GM19372 (cell line): ENCODE results near the gene KCTD11.
"Not testable (repeated sequence)": the region's sequence is repeated elsewhere in the genome, so short reads cannot be mapped to it uniquely, and the experiment has no call there.

ENCODE experiments used
- ATAC-seq: cut with Tn5 transposase; IDR thresholded peaks from one replicate; pipeline ENCODE4 v1.9.1; 2021; ENCODE audit warnings: mild to moderate bottlenecking, low read depth, moderate library complexity; ENCODE audit not compliant: unreplicated experiment

KCTD11 gene

DNA sequence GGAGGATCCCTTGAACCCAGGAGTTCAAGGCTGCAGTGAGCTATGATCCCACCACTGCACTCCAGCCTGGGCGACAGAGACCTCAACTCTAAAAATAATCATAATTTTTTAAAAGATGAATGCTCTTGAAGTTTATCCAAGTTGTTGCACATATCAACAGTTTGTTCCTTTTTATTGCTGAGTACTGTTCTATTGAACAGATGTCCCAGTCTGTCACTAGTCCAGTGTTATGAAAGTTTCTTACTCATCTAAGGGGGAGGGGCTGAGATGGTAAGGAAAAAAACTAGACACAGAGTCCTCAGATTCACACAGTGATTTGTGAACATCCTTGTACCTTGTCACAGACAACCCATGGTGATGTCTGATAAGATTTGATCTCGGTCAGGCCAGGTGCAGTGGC lies 11.8 kb upstream of the KCTD11 start:
- no peak for ATAC-seq

GRCh38 chr17:7341842-7342241 lies 10.1 kb upstream of the KCTD11 start:
- no peak for ATAC-seq

DNA sequence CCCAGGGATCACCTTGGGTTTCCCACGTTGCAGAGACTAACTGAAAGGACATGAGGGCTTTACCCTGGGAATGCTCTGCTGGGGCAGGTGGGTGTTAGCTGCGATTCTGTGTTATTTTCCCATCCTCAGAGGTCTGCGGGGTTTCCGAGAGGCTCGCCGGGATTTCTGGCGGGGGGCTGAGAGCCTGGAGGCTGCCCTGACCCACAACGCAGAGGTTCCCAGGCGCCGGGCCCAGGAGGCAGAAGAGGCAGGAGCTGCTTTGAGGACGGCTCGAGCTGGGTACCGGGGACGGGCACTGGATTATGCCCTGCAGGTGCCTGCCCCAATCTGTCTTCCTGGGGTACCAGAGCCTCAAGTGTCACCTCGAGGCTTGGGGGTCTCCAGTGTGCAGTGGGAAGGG lies 8.7 kb upstream of the KCTD11 start:
- ATAC-seq: no peak

DNA sequence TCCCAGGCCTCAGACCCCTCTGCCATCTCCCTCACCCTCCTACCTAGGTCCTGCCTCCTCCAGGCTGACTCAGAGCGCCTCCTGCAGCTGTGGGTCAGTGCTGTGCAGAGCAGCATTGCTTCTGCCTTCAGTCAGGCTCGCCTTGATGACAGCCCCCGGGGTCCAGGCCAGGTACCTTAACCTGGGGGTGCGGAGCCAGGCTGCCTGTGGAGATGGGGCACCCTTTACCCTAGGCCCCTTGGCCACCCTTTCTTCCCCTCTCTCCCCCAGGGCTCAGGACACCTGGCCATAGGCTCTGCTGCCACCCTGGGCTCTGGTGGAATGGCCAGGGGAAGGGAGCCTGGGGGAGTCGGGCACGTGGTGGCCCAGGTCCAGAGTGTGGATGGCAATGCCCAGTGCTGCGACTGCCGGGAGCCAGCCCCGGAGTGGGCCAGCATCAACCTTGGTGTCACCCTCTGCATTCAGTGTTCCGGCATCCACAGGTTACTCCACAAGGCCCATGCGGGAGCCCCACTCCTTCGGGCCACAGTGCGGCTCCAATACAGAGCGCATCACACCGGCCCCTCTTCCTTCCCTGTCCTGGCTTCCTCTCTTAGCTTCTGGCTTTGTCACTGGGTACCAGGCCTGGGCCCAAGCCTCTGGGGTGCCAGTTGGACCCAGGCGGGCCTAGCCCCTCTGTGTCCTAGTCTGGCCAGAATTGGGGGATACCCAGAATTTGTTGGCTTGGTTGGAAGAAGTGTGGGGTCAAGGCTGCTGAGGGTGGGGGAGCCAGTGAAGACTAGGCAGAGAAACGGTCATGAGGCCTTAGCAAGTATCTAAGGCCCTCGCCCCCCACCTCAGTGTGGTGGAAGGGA lies 5.0 kb upstream of the KCTD11 start:
- no peak for ATAC-seq

DNA sequence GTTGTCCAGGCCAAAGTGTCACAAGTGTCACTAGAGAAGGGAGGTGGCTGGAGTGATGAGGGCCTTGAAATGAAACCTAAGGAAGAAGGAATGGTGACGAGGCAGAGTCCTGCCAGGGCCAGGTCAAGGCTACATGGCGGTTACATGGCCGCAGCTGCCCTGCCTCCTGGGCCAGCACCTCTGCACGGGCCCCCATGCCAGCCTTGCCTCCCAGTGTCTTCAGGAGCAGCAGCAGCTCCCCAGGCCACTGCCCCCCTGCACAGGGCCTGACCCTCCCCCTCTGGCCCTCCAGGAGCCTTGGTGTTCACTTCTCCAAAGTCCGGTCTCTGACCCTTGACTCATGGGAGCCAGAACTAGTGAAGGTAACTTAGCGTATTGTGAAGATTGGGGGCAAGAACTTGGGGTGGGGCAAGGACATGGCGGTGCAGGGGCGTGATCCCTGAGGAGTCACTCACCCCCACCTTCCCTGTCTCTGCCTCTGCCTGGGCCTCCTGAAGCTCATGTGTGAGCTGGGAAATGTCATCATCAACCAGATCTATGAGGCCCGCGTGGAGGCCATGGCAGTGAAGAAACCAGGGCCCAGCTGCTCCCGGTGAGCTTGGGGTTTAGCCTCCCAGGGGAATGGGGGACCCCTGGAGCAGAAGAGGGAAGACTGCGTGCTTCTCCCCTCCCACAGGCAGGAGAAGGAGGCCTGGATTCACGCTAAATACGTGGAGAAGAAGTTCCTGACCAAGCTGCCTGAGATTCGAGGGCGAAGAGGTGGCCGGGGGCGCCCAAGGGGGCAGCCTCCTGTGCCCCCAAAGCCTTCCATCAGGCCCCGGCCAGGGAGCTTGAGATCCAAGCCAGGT lies 4.1 kb upstream of the KCTD11 start:
- ATAC-seq: no peak

DNA sequence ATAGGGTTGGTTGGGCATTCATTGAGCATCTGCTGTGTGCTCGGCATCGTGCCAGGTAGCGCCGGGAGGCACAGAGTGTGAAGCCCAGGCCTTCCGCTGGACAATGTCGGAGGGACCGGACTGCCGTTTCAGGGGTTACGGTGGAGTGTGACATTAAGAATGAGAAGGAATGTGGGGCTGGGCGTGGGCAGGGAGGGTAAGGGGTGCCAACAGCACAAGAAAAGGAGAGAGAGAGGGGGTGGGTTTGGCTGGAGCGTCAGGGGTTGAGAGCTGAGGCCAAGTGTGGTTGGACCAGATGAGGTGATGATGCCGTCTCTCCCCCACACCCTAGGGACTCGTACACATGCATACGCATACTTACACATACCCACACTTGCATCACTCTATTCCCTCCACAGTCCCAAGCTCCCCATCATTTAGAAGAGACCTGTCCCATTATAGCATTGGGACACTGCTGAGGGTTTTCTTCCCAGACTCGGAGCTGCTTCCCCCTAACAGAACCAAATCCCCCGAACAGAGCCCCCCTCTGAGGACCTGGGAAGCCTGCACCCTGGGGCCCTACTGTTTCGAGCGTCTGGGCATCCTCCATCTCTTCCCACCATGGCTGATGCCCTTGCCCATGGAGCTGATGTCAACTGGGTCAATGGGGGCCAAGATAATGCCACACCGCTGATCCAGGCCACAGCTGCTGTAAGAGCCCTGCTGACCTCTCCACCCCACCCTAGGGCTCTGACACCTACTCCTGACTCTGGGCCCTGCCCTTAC lies 3.3 kb upstream of the KCTD11 start:
- no peak for ATAC-seq

- ATAC-seq: no peak
Measured at GRCh38 chr17:7352503-7352889, 534 bp downstream of the KCTD11 start.

DNA sequence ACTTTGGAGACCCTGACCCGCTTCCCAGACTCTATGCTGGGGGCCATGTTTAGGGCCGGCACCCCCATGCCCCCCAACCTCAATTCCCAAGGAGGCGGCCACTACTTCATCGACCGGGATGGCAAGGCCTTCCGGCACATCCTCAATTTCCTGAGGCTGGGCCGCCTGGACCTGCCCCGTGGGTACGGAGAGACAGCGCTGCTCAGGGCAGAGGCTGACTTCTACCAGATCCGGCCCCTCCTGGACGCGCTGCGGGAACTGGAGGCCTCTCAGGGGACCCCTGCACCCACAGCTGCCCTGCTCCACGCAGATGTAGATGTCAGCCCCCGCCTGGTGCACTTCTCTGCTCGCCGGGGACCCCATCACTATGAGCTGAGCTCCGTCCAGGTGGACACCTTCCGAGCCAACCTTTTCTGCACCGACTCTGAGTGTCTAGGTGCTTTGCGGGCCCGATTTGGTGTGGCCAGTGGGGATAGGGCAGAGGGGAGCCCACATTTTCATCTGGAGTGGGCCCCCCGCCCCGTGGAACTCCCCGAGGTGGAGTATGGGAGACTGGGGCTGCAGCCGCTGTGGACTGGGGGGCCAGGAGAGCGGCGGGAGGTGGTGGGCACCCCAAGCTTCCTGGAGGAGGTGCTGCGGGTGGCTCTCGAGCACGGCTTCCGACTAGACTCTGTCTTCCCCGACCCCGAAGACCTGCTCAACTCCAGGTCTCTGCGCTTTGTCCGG lies 1.1 kb downstream of the KCTD11 start:
- no peak for ATAC-seq

- no peak for ATAC-seq
Measured at GRCh38 chr17:7354262-7354843, 2.4 kb downstream of the KCTD11 start.

DNA sequence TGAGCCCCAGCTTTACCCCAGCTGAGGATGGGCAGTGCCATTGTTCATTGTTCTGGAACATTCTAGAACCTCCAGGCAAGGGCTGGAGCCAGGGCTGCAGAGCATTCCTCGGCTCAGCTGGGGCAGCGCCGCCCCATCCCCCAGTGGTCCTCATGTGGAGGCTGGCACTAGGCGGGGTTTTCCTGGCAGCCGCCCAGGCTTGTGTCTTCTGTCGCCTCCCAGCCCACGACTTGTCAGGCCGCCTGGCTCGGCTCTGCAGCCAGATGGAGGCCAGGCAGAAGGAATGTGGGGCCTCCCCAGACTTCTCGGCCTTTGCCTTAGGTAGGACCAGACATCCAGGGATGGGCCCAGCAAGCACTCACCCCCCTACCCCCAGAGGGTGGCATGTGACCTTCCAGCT lies 3.1 kb downstream of the KCTD11 start, which contains the start of gene TMEM95:
Gene TMEM95 (plus strand): TSS at position 104 of the 400 bp plus-strand sequence. CDS start 49 bp downstream, at position 153.
- ATAC-seq: no peak

- ATAC-seq: no peak
Measured at GRCh38 chr17:7355573-7355972, 3.6 kb downstream of the KCTD11 start.

DNA sequence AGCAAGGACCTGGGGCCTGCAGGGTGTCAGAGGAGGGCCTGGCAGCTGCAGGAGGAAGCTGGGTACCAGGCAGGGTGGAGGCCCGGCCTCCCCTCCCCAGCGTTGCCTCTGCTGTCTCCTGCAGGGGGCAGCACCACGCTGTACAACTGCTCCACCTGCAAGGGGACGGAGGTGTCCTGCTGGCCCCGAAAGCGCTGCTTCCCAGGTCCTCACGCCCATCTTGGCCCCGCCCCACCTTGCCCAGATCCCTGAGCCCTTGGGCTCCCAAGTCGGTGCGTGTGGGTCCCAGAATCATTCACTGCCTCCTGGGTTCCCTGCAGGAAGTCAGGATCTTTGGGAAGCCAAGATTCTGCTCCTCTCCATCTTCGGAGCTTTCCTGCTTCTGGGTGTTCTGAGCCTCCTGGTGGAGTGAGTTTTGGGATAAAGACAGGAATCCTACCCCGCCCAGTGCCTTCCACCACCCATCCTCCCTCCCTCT lies 4.1 kb downstream of the KCTD11 start:
- ATAC-seq: no peak

GRCh38 chr17:7356756-7357155 lies 4.8 kb downstream of the KCTD11 start:
- ATAC-seq: no peak

DNA sequence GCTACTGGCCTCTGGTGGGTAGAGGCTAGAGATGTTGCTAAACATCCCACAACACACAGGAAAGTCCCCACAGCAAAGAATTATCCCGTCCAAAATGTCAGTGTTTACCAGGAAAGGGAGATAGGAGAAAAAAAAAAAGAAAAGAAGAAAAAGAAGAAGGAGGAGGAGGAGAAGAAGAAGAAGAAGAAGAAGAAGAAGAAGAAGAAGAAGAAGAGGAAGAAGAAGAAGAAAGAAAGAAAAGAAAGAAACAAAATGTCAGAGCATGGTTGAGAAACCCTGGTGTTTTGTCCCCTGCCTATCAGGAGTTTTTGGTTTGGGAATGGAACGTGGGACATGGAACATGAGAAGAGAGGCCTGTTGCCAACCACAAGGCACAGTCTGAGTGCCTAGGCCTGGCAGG lies 5.4 kb downstream of the KCTD11 start:
- no peak for ATAC-seq

GRCh38 chr17:7361906-7362305 lies 9.9 kb downstream of the KCTD11 start:
- no peak for ATAC-seq

GRCh38 chr17:7363311-7363710 lies 11.3 kb downstream of the KCTD11 start:
- no peak for ATAC-seq

DNA sequence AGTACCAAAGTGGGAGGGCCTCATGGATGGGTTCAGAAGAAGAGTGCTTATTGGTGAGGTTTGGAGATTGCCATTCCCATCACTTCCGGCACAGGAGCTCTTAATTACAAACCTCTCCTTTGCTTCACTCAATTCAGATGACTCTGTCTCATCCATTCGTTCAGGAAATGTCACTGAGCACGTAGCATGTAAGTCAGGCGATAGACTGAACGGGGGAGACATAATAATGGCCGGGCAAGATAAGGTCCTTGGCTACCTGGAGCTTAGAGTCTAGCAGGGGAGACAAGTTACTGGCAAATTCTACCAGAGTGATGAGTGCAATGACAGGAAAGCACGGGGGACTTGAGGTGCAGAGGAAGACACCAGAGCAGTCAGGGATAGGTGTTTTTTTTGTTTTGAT lies 14.0 kb downstream of the KCTD11 start:
- not testable (repeated sequence) for ATAC-seq

GRCh38 chr17:7367083-7367482 lies 15.1 kb downstream of the KCTD11 start:
- no peak for ATAC-seq

GRCh38 chr17:7367918-7368598 lies 16.1 kb downstream of the KCTD11 start:
- ATAC-seq: no peak
